Measurements from ENCODE around the gene FARP1. TPM values are rescaled to one million over a fixed set of nuclear protein-coding genes. Genes with fewer than 3 reads are reported as not detected.

The FARP1 gene
- total and polyA plus RNA-seq, 2 of the 13 experiments (the other 11 are each of a cell fraction or from before 2014, with no cell fraction given) = 70.6 to 126 TPM

DNA sequence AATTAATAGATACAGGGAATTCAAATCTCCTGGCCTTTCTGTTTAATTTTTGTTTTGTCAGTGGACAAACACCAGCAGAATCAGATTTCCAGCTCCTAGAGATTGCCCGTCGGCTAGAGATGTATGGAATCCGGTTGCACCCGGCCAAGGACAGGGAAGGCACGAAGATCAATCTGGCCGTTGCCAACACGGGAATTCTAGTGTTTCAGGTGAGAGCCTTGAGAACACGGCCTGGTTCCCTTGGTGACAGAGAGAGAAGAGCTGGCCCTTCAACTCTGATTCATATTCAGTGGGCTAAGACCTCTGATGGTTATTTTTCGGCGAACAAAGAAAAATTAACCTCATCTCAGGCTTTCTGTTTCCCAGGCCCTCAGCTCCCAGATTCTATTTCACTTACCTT lies 242.7 kb downstream of the FARP1 start:
- ChIA-PET POLR2A (no interaction called here), CTCF (ENCODE audit: low intra/inter-chr PET ratio, low total read pairs) (no interaction called here)
- Histone ChIP-seq H3K36me3 (replicated peaks in 1 of 2; ENCODE audit: control insufficient read depth in 1 of 2, insufficient read depth in 2 of 2, low read length in 2 of 2) (peaks cover 56 to 96% of the 10 kb centered on the region in 2 experiments), H3K4me2 (ENCODE audit: low read depth, low read length) (no peak overlapping the region), H3K4me1 (ENCODE audit: insufficient read depth, low read length) (no peaks in the 10 kb centered on the region), H3K4me3 (replicated peaks in 1 of 3; ENCODE audit: insufficient read depth in 1 of 3, low read depth in 2 of 3, low read length in 3 of 3) (no peak overlapping the region), H3K27ac (ENCODE audit: extremely low read length, insufficient read depth, low read length) (no peak overlapping the region), H2AFZ (ENCODE audit: low read length) (no peak overlapping the region), H4K20me1 (ENCODE audit: insufficient read depth, low read length) (peaks cover 10% of the 10 kb centered on the region; the same call in 1 of the 2 replicates), H3K27me3 (ENCODE audit: control insufficient read depth in 1 of 2, insufficient read depth in 2 of 2, low read length in 2 of 2) (no peaks in the 10 kb centered on the region), H3K9me3 (ENCODE audit: low read length) (no peaks in the 10 kb centered on the region), H3K79me2 (ENCODE audit: insufficient read depth, low read length) (peaks cover 9% of the 10 kb centered on the region), H3K9ac (ENCODE audit: insufficient read depth, low read depth, low read length) (no peak overlapping the region)
- intact Hi-C loops (cut with micrococcal nuclease; ENCODE audit: unreplicated experiment) = no loop called here
- in situ Hi-C loops (cut with HindIII; ENCODE audit: extremely low pct_ligation_motif_present, low pct_unique_long_range_greater_than_20kb) = no loop called here
- BruUV-seq (replicated peaks) = no TSS peak
- WGBS (ENCODE audit: low lambda C conversion rate) = 96% methylated on average over 10 of the region's 10 CpGs
- DNase-seq (ENCODE audit: low spot score) = no peak
- FAIRE-seq = no peak
- TF ChIP-seq ZNF83 (CRISPR knock-in tag; IDR thresholded peaks at IDR 0.05; ENCODE audit: borderline replicate concordance) = no peak
- TF ChIP-seq ZNF101 (CRISPR knock-in tag; IDR thresholded peaks at IDR 0.05; ENCODE audit: borderline replicate concordance, low read depth) = no peak
- no peak for TF ChIP-seq ZNF20 (CRISPR knock-in tag; IDR thresholded peaks at IDR 0.05)
- TF ChIP-seq SALL2 (CRISPR knock-in tag; IDR thresholded peaks at IDR 0.05) = no peak
- TF ChIP-seq POLR2A (IDR thresholded peaks at IDR 0.05; ENCODE audit: insufficient read depth in 1 of 2, low read depth in 2 of 2, low read length in 2 of 2) = no peak
- TF ChIP-seq, protein P1, sequence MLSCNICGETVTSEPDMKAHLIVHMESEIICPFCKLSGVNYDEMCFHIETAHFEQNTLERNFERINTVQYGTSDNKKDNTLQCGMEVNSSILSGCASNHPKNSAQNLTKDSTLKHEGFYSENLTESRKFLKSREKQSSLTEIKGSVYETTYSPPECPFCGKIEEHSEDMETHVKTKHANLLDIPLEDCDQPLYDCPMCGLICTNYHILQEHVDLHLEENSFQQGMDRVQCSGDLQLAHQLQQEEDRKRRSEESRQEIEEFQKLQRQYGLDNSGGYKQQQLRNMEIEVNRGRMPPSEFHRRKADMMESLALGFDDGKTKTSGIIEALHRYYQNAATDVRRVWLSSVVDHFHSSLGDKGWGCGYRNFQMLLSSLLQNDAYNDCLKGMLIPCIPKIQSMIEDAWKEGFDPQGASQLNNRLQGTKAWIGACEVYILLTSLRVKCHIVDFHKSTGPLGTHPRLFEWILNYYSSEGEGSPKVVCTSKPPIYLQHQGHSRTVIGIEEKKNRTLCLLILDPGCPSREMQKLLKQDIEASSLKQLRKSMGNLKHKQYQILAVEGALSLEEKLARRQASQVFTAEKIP (CRISPR knock-in tag; IDR thresholded peaks at IDR 0.05; ENCODE audit: borderline replicate concordance) = no peak
- no peak for ATAC-seq

DNA sequence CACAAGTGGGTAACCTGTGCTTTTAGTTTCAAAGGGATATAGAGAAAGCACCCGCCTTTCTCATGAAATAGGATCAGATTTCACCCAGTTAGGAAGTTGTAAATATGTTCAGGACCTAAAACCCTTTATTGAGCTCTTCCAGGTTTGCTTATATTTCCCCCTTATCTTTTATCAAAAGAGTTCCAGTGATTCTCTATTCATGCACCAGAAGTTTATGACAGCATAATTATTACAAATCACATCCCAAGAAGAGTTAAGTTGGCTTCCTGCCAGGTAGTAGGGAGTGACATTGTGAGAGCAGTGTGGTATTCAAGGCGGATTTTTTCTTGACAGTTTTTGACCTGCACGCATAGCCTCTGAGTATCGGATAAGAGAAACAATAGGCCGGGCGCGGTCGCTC lies 243.7 kb downstream of the FARP1 start:
- no peak overlapping the region for H3K27ac ChIP-seq (ENCODE audit: extremely low read length, insufficient read depth, low read length)
- DNase-seq (ENCODE audit: low spot score) = no peak
- in situ Hi-C loops (cut with HindIII; ENCODE audit: extremely low pct_ligation_motif_present, low pct_unique_long_range_greater_than_20kb) = no loop called here
- TF ChIP-seq RBM22 (optimal IDR thresholded peaks at IDR 0.05; ENCODE audit: low read length) = peak; percentile 37
- TF ChIP-seq FOXJ3 (CRISPR knock-in tag; IDR thresholded peaks at IDR 0.05; ENCODE audit: borderline replicate concordance) = no peak
- TF ChIP-seq ARNT (IDR thresholded peaks at IDR 0.05) = no peak
- TF ChIP-seq, protein P2, sequence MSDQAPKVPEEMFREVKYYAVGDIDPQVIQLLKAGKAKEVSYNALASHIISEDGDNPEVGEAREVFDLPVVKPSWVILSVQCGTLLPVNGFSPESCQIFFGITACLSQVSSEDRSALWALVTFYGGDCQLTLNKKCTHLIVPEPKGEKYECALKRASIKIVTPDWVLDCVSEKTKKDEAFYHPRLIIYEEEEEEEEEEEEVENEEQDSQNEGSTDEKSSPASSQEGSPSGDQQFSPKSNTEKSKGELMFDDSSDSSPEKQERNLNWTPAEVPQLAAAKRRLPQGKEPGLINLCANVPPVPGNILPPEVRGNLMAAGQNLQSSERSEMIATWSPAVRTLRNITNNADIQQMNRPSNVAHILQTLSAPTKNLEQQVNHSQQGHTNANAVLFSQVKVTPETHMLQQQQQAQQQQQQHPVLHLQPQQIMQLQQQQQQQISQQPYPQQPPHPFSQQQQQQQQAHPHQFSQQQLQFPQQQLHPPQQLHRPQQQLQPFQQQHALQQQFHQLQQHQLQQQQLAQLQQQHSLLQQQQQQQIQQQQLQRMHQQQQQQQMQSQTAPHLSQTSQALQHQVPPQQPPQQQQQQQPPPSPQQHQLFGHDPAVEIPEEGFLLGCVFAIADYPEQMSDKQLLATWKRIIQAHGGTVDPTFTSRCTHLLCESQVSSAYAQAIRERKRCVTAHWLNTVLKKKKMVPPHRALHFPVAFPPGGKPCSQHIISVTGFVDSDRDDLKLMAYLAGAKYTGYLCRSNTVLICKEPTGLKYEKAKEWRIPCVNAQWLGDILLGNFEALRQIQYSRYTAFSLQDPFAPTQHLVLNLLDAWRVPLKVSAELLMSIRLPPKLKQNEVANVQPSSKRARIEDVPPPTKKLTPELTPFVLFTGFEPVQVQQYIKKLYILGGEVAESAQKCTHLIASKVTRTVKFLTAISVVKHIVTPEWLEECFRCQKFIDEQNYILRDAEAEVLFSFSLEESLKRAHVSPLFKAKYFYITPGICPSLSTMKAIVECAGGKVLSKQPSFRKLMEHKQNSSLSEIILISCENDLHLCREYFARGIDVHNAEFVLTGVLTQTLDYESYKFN (CRISPR knock-in tag; conservative IDR thresholded peaks at IDR 0.05) = no peak
- no peak for TF ChIP-seq ZNF354B (CRISPR knock-in tag; IDR thresholded peaks at IDR 0.05)
- TF ChIP-seq ZNF614 (CRISPR knock-in tag; IDR thresholded peaks at IDR 0.05; ENCODE audit: borderline replicate concordance) = no peak
- no peak for TF ChIP-seq ZBTB20 (CRISPR knock-in tag; IDR thresholded peaks at IDR 0.05; ENCODE audit: borderline replicate concordance, low read depth)
- TF ChIP-seq LCORL (IDR thresholded peaks at IDR 0.05) = peak; percentile 39; the same call in 1 of the 2 replicates
- TF ChIP-seq LCORL (CRISPR knock-in tag; IDR thresholded peaks at IDR 0.05) = no peak
- ChIA-PET POLR2A (no interaction called here), CTCF (ENCODE audit: low intra/inter-chr PET ratio, low total read pairs) (no interaction called here)
- no peaks in the 10 kb centered on the region for H3K27me3 ChIP-seq (ENCODE audit: control insufficient read depth in 1 of 2, insufficient read depth in 2 of 2, low read length in 2 of 2)
- no peaks in the 10 kb centered on the region for H3K9me3 ChIP-seq (ENCODE audit: low read length)
- no peak overlapping the region for H2AFZ ChIP-seq (ENCODE audit: low read length)
- peaks cover 52 to 97% of the 10 kb centered on the region in 2 experiments for H3K36me3 ChIP-seq (replicated peaks in 1 of 2; ENCODE audit: control insufficient read depth in 1 of 2, insufficient read depth in 2 of 2, low read length in 2 of 2)
- H3K4me2 ChIP-seq (ENCODE audit: low read depth, low read length) = no peak overlapping the region
- H4K20me1 ChIP-seq (ENCODE audit: insufficient read depth, low read length) = peaks cover 10% of the 10 kb centered on the region; the same call in 1 of the 2 replicates
- no peak overlapping the region for H3K9ac ChIP-seq (ENCODE audit: insufficient read depth, low read depth, low read length)
- no peak for ATAC-seq
- no peaks in the 10 kb centered on the region for H3K4me1 ChIP-seq (ENCODE audit: insufficient read depth, low read length)
- peaks cover 5% of the 10 kb centered on the region for H3K79me2 ChIP-seq (ENCODE audit: insufficient read depth, low read length)
- FAIRE-seq = no peak
- H3K4me3 ChIP-seq (replicated peaks in 1 of 3; ENCODE audit: insufficient read depth in 1 of 3, low read depth in 2 of 3, low read length in 3 of 3) = no peak overlapping the region
- no TSS peak for BruUV-seq (replicated peaks)
- intact Hi-C loops (cut with micrococcal nuclease; ENCODE audit: unreplicated experiment) = no loop called here
- 96% methylated on average over 8 of the region's 8 CpGs for WGBS (ENCODE audit: low lambda C conversion rate)

Measured in HepG2 (cell line).